ENCODE data around the gene RAP1A.
"Not testable (repeated sequence)": the region's sequence is repeated elsewhere in the genome, so short reads cannot be mapped to it uniquely, and the experiment has no call there.

Gene RAP1A

DNA sequence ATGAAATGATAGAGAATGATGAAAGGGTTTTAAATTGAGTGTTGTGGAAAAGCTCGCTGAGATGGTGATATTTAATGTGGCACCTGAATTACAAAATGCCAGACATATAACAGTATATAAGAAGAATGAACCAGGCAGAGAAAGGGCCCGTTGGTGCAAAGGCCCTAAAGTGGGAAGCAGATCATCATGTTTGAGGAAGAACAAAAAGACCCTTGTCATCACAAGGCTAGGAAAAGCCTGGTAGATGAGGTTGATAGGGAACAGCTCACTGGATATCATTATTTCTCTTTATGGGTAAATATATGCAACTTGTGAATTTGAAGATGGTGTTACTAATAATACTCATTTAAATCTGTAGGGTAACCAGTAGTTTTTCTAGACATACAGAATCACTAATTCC lies 11.0 kb downstream of the RAP1A start:
- DNase-seq (ENCODE audit: low read depth), result no peak

DNA sequence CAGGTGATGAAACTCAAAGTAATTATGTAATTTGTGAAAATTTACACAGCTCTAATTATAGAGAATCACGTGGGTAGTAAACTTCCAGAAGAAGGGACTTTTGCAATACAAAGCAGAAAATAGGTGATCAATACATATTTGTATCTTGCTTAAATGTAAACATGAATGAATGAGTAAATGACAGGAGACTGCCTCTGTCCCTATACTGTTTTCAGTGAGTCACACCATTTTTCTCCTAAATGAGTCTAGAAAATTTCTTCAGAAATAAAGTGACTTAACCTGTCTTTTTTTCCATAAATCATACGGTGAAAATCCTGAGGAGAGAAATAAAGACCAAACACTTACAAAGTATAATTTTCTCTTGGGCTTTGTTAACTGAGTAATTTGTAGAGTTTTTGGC lies 11.9 kb downstream of the RAP1A start:
- no peak for DNase-seq (ENCODE audit: low read depth)

GRCh38 chr1:111632771-111633170 lies 13.2 kb downstream of the RAP1A start:
- not testable (repeated sequence) for DNase-seq (ENCODE audit: low read depth)

- no peak for DNase-seq (ENCODE audit: low read depth)
Observed at GRCh38 chr1:111633736-111634247, 14.2 kb downstream of the RAP1A start.

- DNase-seq (ENCODE audit: low read depth), result no peak
Observed at GRCh38 chr1:111635324-111636009, 15.9 kb downstream of the RAP1A start.

GRCh38 chr1:111638320-111638719 lies 18.7 kb downstream of the RAP1A start:
- no peak for DNase-seq (ENCODE audit: low read depth)

DNA sequence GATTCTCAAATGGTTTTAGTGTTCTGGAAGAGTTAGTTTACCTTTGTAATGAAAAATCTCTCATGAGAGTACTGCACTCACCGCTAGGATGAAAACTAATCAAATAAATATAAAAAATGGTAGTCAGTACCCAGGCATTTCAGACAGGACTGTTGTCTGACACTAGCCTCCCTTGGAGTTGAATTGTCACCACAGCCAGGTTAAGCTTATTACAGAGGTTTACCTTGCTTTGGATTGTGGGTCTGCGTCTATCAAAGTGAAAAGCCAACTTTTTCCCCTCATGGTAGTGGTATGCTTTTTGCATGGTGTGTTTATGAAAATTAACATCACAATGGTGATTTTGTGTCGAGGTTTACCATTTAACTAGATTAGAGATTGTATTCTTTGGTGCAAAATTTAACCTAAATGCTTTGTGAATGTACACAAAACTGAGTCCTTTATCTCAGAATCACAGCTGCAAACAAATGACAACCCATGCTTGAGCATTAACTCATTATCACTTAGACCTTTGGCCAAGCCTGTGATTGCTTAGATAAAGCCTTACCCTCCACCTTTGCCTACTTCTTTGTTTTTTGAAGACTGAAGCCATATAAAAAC lies 20.1 kb downstream of the RAP1A start:
- no peak for DNase-seq (ENCODE audit: low read depth)

DNA sequence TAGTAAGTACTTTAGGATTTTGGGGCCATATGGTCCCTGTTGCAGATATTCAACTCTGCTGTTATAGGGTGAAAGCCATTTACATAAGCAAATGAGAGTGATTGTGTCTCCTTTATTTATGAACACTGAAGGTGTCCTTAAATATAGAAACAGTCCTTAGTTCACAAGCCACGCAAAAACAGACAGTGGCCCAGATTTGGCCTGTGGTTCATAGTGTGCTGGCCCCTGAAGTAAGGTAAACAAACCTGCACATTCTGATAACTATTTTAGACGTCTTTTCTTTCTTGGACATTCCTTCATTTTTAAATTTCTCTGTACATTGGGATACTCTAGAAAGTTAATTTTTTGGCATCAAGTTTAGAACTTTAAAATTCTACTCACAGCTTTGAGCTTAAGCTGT lies 23.5 kb downstream of the RAP1A start:
- no peak for DNase-seq (ENCODE audit: low read depth)

GRCh38 chr1:111643696-111644095 lies 24.1 kb downstream of the RAP1A start:
- no peak for DNase-seq (ENCODE audit: low read depth)

DNA sequence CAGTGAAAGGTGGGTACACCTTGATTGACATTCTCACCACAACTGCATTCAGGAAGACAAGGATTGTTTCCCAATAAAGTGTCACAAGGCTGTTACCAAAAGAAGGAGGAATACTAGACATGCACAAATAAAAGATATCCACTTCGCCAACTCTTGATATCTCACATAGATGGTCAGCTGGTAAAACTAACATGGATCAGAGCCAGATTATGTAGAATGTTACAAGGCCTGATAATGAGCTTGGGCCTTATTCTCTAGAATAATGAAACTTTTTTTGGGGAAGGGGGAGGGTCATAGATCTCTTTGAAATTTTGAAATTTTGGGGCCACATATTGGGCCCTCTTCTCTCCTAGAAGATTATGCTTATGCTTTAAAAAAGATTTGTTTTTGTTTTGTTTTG lies 24.9 kb downstream of the RAP1A start:
- no peak for DNase-seq (ENCODE audit: low read depth)

DNA sequence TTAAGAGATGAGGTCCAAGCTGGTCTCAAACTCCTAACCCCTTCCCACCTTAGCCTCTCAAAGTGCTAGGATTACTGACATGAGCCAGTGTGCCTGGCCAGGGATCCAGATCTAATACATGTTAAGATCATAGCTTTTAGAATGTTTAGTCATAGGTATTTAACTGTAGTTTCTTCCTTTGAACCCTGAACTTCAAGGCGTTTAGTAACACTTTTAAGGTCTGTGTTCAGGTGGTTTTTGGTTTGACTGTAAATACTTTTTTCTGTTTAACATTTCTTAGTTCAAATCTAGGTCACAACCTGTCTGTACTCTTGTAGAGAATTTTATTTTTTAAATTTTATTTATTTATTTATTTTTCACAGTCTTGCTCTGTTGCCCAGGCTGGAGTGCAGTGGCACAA lies 28.1 kb downstream of the RAP1A start:
- no peak for DNase-seq (ENCODE audit: low read depth)

GRCh38 chr1:111648806-111649205 lies 29.2 kb downstream of the RAP1A start:
- no peak for DNase-seq (ENCODE audit: low read depth)

DNA sequence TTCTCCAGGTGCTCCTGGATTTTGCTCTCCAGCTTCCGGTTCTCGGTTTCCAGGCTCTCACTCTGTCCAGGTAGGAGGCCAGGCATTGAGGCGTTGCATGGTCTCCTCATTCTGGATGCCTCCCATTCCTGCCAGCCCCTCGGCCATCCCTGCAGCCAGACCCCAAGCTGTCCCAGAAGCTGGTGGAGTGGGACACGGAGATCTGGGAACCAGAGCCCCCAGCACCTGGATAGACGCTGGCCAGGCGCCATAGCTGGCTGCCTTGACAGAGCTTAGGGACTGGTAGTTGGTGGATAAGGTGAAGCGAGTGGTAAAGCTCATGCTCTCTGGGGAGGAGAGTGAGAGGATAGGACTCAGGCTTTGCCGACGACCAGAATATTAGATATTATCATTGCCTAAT lies 29.6 kb downstream of the RAP1A start:
- no peak for DNase-seq (ENCODE audit: low read depth)

- no peak for DNase-seq (ENCODE audit: low read depth)
Observed at GRCh38 chr1:111649648-111650047, 30.1 kb downstream of the RAP1A start.

- no peak for DNase-seq (ENCODE audit: low read depth)
Observed at GRCh38 chr1:111653709-111654108, 34.1 kb downstream of the RAP1A start.

- DNase-seq (ENCODE audit: low read depth), result no peak
Observed at GRCh38 chr1:111654839-111655238, 35.2 kb downstream of the RAP1A start.

GRCh38 chr1:111656086-111657017 lies 36.8 kb downstream of the RAP1A start:
- peak; percentile 65 for DNase-seq (ENCODE audit: low read depth)

DNA sequence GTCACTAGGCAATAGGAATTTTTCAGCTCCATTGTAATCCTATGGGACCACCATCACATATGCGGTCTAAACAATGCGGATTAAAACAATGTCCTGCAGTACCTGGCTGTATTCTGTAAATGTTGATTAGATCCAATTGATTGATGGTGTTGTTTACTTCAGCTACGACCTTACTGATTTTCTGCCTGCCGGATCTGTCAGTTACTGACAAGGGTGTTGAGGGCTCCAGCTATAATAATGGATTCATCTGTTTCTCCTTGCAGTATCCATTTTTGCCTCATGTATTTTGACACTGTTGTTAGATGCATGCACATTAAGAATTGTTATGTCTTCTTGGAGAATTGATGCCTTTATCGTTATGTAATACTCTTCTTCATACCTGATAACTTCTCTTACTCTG lies 39.0 kb downstream of the RAP1A start:
- DNase-seq (ENCODE audit: low read depth), result no peak

GRCh38 chr1:111660204-111661150 lies 40.9 kb downstream of the RAP1A start:
- no peak for DNase-seq (ENCODE audit: low read depth)

- no peak for DNase-seq (ENCODE audit: low read depth)
Observed at GRCh38 chr1:111664652-111665051, 45.1 kb downstream of the RAP1A start.

- DNase-seq (ENCODE audit: low read depth), result no peak
Observed at GRCh38 chr1:111665497-111665896, 45.9 kb downstream of the RAP1A start.

GRCh38 chr1:111666828-111667227 lies 47.2 kb downstream of the RAP1A start:
- DNase-seq (ENCODE audit: low read depth), result no peak
